GM18873 (cell line): ENCODE results near the gene C1orf198.

Experiments
- ATAC-seq: cut with Tn5 transposase; IDR thresholded peaks from one replicate; pipeline ENCODE4 v1.9.1; 2021; ENCODE audit warnings: mild to moderate bottlenecking, moderate library complexity, moderate number of reproducible peaks; ENCODE audit not compliant: unreplicated experiment, low FRiP score

C1orf198 gene

DNA sequence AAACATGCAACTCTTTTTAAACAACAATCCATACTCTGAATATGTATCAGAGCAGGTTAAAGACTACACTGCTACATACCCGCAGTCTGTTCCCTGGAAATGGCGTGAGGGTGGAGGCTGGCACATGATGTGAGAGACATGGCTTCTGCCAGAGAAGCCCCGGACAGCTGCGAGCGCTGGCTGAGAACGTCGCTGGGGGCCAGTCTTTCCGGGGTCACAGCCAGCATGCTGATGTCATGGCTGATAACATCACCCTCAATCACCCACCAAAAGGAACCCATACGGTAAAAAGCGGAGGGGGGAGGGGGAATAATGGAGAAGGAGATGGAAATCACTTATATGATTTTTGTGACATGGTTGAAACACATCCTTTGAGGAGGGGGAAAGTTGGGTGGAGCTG lies 29.1 kb downstream of the C1orf198 start:
- ATAC-seq: no peak

- ATAC-seq: no peak
Measured at GRCh38 chr1:230836793-230837192, 31.5 kb downstream of the C1orf198 start.

GRCh38 chr1:230836347-230836746 lies 32.0 kb downstream of the C1orf198 start:
- ATAC-seq: no peak

GRCh38 chr1:230834292-230834691 lies 34.0 kb downstream of the C1orf198 start:
- no peak for ATAC-seq

DNA sequence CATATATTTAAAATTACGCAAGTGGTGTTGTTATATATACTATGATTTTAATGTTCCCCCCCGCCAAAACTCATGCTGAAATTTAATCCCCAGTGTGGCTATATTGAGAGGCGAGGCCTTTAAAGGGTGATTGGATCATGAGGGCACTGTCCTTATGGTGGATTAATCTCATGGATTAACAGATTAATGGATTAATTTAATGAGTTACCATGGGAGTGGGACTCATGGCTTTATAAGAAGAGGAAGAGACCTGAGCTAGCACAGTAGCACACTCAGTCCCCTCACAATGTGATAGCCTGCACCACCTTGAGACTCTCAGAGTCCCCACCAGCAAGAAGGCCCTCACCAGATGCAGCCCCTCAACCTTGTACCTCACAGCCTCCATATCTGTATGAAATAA lies 34.8 kb downstream of the C1orf198 start:
- ATAC-seq: no peak

- no peak for ATAC-seq
Measured at GRCh38 chr1:230832476-230832875, 35.8 kb downstream of the C1orf198 start.

DNA sequence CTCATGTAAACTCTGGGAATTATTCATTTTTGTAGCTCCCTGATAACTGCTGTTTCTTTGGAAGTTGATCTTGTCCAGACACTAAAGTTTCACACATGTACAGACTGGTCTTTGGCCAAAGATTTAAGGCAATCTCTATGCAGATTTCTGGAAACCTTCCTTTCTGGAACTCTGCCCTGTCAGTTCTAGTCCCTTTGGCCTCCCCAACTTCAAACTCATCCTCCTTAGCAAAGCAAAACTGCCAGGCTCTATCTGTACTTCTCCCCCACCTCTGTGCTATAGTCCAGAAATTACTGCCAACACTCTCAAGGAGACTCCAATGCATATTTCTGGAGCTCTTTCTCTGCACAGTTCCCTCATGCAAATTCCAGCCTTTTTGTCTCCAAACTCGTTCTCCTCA lies 36.5 kb downstream of the C1orf198 start:
- no peak for ATAC-seq

DNA sequence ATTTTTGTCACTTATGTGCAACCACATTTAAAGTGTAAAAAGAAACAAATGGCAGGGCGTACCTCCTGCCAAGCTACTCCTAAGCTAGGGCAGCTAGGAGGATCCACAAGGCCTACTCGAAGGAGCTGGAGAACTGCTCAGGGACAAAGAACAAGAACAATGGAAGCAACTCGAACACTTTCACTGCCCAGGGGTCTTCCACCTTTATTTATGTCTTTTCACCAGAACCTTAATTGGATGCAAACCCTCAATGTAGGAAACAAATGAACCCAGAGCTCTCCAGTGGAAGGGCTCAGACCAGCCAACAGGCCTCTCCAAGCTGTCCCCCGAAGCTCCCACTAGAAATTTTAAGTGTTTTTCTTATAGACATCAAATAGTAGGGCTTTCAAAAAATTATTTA lies 39.9 kb downstream of the C1orf198 start:
- no peak for ATAC-seq

DNA sequence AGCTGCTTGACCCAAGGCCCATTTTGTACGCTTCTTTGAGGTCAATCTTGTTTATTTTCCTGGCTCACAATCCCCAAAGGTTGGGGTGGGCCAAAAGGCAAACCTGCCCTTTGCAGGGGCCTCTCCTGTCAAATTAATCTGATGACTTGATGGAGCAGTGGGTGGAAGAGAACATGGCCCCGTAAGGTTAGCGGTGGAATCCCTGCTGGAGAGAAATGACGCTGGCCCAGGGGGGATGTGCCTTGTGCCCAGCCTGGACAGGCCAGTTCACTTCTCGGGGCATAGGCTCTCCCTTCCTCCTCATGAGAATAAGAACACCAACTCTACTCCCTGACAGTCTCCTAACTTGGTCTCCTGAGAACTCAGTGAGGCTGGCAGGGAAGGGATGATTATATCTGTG lies 40.5 kb downstream of the C1orf198 start:
- no peak for ATAC-seq

DNA sequence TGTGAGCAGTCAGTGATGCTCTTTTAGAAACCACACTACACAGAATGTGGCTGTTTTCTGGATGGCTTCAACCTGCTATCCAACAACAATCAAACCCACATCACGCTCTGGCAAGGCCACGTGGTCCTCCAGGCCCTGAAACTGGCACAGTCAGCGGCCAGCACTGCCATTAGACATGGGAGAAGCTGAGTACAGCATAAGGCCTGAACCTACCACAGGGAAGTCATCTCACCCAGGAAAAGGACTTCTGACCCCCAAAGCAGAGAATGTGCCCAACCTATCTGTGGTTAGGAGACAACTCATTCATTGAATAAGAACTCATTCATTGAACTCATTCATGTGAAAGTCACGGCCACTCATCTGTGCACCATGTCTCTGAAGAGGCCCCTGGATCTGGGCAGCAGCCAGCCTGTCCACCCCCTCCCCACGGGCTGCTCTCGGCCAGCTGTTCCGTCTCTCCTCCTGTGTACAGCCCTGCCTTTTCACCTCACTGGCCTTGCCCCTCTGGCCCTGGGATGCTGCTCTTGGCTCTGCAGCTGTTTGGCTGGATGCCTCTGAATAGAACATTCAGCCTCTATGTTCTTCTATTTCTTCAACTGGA lies 41.1 kb downstream of the C1orf198 start:
- ATAC-seq: no peak

- ATAC-seq: no peak
Measured at GRCh38 chr1:230826166-230826875, 42.0 kb downstream of the C1orf198 start.

DNA sequence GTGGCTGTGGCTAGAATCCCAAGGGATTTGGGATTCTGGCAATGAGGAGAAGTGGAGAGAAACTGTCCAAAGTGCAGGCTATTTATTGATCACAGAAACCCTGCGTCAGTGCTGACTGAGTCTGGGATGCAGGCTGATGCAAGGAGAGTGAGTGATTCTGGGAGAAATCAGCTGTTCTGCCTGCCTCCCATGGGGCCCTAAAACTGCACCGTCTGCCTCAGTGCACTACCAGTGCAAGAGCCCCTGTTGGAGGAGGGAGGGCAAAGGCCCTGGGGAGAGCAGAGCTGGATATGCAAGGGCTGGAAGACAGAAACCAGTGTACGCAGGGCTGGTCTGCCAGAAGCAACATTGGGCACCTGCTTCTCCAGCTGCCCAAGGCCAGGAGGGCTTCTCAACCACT lies 42.6 kb downstream of the C1orf198 start:
- ATAC-seq: no peak

- no peak for ATAC-seq
Measured at GRCh38 chr1:230824919-230825721, 43.2 kb downstream of the C1orf198 start.

DNA sequence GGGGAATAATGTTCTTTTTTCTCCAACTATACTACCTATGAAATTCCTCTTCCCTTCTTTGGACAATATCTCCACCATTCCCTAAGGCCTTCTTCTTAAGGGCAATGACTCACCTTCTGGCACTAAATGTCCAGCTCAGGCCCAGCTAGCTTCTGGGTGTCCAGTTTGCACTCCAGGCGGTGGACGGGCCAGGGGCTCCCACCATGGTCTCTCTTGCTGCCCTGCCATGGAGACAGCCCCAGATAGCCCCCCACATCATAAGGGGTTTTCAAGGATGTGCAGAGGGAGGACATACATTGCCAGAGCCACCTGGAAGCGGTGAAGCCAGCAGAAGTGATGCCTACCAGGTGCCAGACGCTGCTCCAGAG lies 43.8 kb downstream of the C1orf198 start:
- no peak for ATAC-seq

- no peak for ATAC-seq
Measured at GRCh38 chr1:230823931-230824381, 44.4 kb downstream of the C1orf198 start.

DNA sequence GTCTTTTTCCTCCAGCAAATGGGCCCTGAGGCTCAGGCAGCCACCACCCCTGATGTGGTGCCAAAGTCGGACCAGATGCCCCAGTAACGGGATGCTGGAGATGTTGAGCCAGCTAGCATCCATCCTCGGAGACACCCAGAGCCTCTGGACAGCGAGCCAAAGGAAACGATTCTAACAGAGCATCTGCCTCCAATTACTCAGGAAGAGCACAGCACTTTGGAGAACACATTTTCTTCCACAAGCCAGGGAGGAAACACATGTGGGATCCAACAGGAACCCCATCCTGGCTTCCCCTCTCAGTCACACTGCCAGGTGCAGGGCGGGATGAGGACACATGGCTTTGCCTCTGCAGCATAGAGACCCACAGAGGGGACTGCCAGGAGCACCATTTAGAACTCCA lies 44.9 kb downstream of the C1orf198 start:
- no peak for ATAC-seq

- ATAC-seq: no peak
Measured at GRCh38 chr1:230822092-230822581, 46.2 kb downstream of the C1orf198 start.

- ATAC-seq: no peak
Measured at GRCh38 chr1:230821346-230821745, 47.0 kb downstream of the C1orf198 start.

GRCh38 chr1:230820568-230820967 lies 47.8 kb downstream of the C1orf198 start:
- no peak for ATAC-seq

GRCh38 chr1:230819976-230820375 lies 48.3 kb downstream of the C1orf198 start:
- no peak for ATAC-seq

DNA sequence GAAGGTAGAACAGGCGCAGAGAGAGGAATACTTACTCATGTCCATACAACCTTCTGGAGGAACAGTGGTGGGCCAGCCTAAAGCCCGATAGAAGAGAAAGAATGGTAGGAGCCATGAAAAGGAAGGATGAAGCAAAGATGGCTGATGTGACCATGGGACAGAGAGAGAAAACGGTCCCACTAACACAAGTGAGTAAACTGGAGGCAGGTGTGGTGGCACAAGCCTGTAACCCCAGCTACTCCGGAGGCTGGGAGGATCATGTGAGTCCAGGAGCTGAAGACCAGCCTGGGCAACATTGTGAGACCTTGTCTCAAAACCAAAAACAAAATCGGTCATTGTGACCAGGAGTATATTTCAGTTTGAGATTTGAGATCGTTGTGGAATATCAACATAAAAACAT lies 49.4 kb downstream of the C1orf198 start:
- no peak for ATAC-seq
